CD4-positive, alpha-beta T cell treated with Interleukin-21 for 1 hour (primary cell): Measurements from ENCODE around the gene PDPR.
"Not testable (repeated sequence)": the region's sequence is repeated elsewhere in the genome, so short reads cannot be mapped to it uniquely, and the experiment has no call there.

Experiments used
- DNase-seq: peaks from one replicate; pipeline ENCODE4 v3.0.0-alpha.2; 2020

PDPR gene

GRCh38 chr16:70113982-70114826 lies at the start of gene PDPR:
Gene PDPR, plus strand, starts transcription at chr16:70114332. Its CDS starts 6,161 bp downstream, at chr16:70120493.
- DNase-seq, result peak; percentile 96

GRCh38 chr16:70064841-70065370 lies 49.2 kb upstream of the PDPR start:
- peak; percentile 81 for DNase-seq

- not testable (repeated sequence) for DNase-seq
These were observed 48.8 kb upstream of the PDPR start for GRCh38 chr16:70065376-70065745.

GRCh38 chr16:70065746-70066658 lies 48.1 kb upstream of the PDPR start:
- peak; percentile 94 for DNase-seq

- not testable (repeated sequence) for DNase-seq
These were observed 47.4 kb upstream of the PDPR start for GRCh38 chr16:70066751-70067150.

- not testable (repeated sequence) for DNase-seq
These were observed 35.1 kb upstream of the PDPR start for GRCh38 chr16:70079081-70079480.

- not testable (repeated sequence) for DNase-seq
These were observed 32.9 kb upstream of the PDPR start for GRCh38 chr16:70081219-70081618.

GRCh38 chr16:70083931-70084330 lies 30.2 kb upstream of the PDPR start:
- not testable (repeated sequence) for DNase-seq

- not testable (repeated sequence) for DNase-seq
These were observed 26.0 kb upstream of the PDPR start for GRCh38 chr16:70088160-70088559.

- DNase-seq, result not testable (repeated sequence)
These were observed 25.3 kb upstream of the PDPR start for GRCh38 chr16:70088877-70089276.

GRCh38 chr16:70089289-70089688 lies 24.8 kb upstream of the PDPR start:
- not testable (repeated sequence) for DNase-seq

GRCh38 chr16:70091104-70091503 lies 23.0 kb upstream of the PDPR start:
- not testable (repeated sequence) for DNase-seq

GRCh38 chr16:70094096-70094495 lies 20.0 kb upstream of the PDPR start:
- not testable (repeated sequence) for DNase-seq

- DNase-seq, result not testable (repeated sequence)
These were observed 4.4 kb upstream of the PDPR start for GRCh38 chr16:70109583-70110279.

GRCh38 chr16:70112162-70112561 lies 2.0 kb upstream of the PDPR start:
- DNase-seq, result not testable (repeated sequence)

- DNase-seq, result not testable (repeated sequence)
These were observed 542 bp upstream of the PDPR start for GRCh38 chr16:70113599-70113981.

GRCh38 chr16:70118354-70118753 lies 4.2 kb downstream of the PDPR start:
- not testable (repeated sequence) for DNase-seq

- DNase-seq, result not testable (repeated sequence)
These were observed 4.6 kb downstream of the PDPR start for GRCh38 chr16:70118776-70119175.

GRCh38 chr16:70120398-70120797 lies 6.3 kb downstream of the PDPR start:
- not testable (repeated sequence) for DNase-seq

GRCh38 chr16:70123822-70124221 lies 9.7 kb downstream of the PDPR start:
- not testable (repeated sequence) for DNase-seq

GRCh38 chr16:70126226-70126625 lies 12.1 kb downstream of the PDPR start:
- not testable (repeated sequence) for DNase-seq

- DNase-seq, result not testable (repeated sequence)
These were observed 13.6 kb downstream of the PDPR start for GRCh38 chr16:70127706-70128105.
